Umbilical cord (tissue), 2 donors: ENCODE measurements around the gene LIMK1. TPM values are rescaled to one million over a fixed set of nuclear protein-coding genes. Genes with fewer than 3 reads are reported as not detected.
"Not testable (repeated sequence)": the region's sequence is repeated elsewhere in the genome, so short reads cannot be mapped to it uniquely, and the experiment has no call there.

Experiments
- DNase-seq: peaks from one replicate; pipeline ENCODE4 v3.0.0-alpha.2; 2015; ENCODE audit warnings: low spot score
- total RNA-seq: library from RNA; depleted of rRNA; stranded (reverse); fragments of >200 nt; gene quantifications from one replicate; pipeline ENCODE4 v1.2.3, GENCODE V29; 2014; ENCODE audit warnings: low replicate concordance; ENCODE audit not compliant: insufficient read depth

The LIMK1 gene
- total RNA-seq, 1 donor from 2014 or later = 11.3 TPM

DNA sequence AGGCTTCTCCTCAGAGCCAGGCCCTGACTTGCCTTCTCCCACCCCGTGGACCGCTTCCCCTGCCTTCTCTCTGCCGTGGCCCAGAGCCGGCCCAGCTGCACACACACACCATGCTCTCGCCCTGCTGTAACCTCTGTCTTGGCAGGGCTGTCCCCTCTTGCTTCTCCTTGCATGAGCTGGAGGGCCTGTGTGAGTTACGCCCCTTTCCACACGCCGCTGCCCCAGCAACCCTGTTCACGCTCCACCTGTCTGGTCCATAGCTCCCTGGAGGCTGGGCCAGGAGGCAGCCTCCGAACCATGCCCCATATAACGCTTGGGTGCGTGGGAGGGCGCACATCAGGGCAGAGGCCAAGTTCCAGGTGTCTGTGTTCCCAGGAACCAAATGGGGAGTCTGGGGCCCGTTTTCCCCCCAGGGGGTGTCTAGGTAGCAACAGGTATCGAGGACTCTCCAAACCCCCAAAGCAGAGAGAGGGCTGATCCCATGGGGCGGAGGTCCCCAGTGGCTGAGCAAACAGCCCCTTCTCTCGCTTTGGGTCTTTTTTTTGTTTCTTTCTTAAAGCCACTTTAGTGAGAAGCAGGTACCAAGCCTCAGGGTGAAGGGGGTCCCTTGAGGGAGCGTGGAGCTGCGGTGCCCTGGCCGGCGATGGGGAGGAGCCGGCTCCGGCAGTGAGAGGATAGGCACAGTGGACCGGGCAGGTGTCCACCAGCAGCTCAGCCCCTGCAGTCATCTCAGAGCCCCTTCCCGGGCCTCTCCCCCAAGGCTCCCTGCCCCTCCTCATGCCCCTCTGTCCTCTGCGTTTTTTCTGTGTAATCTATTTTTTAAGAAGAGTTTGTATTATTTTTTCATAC, 38.0 kb downstream of the LIMK1 start:
- DNase-seq = no peak

DNA sequence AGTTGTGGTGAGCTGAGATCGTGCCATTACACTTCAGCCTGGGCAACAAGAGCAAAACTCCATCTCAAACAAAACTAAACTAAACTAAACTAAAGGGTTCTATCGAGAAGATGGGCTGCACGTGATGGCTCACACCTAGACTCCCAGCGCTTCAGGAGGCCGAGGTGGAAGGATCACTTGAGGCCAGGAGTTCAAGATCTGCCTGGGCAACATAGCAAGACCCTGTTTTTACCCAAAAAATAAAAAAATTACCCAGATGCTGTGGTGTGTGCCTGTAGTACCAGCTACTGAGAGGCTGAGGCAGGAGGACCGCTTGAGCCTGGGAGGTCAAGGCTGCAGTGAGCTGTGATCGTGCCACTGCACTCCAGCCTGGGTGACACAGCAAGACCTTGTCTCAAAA, 40.3 kb downstream of the LIMK1 start:
- not testable (repeated sequence) for DNase-seq

DNA sequence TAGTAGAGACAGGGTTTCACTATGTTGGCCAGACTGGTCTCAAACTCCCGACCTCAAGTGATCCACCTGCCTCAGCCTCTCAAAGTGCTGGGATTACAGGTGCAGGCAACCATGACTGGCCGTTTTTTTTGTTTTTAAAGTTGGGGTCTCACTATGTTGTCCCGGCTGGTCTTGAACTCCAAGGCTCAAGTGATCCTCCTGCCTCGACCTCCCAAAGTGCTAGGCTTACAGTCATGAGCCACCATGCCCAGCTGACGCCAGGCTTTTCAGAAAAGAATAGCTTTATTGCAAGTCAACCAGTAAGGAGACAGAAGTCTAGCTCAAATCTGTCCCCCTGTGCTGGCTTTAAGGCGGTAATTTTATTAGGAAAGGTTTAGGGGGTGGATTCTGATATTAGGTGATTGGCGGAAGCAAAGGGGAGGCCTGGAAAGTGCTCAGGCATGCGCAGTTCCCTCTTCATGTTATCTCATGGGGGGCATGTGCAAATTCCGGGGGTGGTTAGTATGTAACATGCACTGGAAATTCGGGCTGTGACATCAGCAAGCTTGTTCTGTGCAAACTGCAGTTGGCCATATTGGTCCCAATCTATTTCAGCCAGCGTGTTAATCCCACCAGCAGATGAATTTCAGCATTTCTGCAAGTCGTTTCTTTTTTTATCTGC, 42.7 kb downstream of the LIMK1 start:
- no peak for DNase-seq

DNA sequence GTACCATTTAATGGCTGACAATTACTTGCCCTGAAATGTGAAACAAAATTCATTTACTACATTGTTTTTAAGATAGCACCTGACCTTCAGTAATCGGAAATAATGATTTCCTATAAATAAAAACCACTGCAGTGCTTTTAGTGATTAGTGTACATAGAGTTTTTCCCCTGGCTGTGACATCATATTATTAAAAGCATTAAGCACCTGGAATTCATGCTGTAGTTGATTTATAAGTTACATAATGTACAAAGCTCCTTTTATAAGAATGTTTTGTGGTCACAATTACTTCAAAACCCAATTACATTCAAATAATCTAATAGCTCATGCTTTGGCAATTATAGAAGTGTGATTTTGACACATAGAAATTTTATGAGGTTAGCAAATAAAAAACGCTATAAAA, 46.3 kb downstream of the LIMK1 start:
- no peak for DNase-seq

DNA sequence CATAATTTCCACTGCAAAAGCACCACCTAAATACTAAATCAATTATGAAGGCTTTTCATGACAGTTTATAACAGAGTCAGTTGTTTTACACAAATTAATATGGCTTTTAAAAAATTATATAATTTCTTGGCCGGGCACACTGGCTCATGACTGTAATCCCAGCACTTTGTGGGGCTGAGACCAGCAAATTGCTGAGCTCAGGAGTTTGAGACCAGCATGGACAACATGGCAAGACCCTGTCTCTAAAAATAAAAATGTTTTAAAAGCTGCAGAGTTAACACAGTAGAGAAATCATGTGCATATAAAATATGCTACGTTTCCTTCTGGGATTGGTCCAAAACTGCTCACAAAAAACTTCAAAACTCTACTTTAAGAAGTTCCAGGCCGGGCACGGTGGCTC, 46.9 kb downstream of the LIMK1 start:
- no peak for DNase-seq

DNA sequence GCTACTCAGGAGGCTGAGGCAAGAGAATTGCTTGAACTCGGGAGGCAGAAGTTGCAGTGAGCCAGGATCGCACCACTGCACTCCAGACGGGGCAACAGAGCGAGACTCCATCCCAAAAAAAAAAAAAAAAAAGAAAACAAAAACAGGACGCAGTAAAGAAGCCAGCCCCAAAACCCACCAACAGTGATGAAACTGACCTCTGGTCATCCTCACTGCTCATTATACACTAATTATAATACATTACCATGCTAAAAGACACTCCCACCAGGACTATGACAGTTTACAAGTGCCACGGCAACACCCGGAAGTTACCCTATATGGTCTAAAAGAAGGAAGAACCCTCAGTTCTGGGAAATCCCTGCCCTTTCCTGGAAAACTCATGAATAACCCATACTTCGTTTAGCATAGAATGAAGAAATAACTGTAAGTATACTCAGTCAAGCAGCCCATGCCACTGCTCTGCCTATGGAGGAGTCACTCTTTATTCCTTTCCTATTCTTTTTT, 50.6 kb downstream of the LIMK1 start:
- DNase-seq = peak; percentile 7

DNA sequence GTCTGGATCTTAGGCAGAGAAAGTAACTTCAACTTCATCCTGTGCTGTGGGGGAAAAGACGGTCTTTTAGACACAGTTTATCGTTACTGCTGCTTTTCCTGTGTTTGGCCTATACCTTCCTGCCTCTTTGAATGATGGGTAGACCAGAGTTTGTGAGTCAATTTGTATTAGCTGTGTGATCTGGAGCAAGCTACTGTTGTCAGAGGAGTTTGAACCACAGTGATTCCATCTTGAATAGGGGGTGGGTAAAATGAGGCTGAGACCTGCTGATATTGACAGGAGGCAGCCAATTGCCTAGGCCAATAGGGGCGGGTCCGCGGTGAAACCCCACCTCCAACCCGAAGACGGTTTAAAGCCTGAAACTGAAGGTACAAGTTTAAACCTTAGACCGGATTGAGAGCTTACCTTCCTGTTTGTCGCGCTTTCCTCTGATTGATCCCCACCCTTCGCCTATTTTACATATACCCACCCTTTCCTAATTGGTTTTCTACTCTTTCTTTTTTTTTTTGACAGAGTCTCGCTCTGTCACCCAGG, 54.8 kb downstream of the LIMK1 start:
- no peak for DNase-seq

DNA sequence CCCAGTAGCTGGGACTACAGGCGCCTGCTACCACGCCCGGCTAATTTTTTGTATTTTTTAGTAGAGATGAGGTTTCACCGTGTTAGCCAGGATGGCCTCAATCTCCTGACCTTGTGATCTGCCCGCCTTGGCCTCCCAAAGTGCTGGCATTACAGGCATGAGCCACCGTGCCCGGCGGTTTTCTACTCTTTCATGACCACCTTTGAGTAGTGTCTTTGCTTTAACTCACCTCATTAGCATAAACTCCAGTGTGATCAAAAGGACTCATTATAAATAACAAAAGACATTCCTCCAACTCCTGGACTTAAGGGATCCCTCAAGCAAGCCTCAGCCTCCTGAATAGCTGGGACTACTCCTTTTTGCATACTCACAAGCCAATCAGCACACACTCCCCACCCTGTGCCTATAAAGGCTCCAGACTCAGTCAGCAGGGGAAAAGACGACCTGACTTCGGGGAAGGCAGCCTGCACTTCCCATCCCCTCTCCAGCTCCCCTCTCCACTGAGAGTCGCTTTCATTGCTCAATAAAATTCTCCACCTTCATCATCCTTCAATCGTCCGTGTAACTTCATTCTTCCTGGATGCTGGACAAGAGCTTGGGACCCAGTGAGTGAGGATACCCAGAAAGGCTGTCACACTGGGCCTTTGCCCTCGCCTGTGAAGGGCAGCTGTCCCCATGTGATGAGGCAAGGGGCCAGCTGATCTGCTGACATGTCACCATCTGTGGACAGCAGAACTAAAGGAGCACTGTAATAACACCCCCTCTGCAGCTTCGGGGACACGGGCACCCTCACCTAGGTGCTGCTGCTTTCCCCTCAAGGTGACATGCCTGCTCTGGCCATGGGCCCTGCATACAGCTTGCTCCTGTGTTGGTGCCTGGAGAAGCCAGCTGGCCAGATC, 55.6 kb downstream of the LIMK1 start:
- no peak for DNase-seq

DNA sequence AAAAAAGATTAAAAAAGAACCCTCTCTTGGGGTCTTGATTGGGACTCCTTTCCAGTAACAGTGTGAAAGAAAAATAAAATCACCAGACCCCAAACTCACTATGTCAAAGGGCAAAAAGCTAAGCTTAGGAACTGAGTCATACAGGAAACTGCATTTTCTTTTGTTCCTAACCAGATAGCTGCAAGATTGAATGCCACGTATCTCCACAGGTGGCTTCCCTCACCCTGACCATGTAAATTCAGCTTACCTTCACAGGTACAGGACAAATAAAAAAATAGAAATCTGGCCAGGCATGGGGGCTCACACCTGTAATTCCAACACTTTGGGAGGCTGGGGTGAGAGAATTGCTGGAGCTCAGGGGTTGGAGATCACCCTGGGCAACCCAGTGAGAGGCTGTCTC, 58.1 kb downstream of the LIMK1 start:
- DNase-seq = no peak

DNA sequence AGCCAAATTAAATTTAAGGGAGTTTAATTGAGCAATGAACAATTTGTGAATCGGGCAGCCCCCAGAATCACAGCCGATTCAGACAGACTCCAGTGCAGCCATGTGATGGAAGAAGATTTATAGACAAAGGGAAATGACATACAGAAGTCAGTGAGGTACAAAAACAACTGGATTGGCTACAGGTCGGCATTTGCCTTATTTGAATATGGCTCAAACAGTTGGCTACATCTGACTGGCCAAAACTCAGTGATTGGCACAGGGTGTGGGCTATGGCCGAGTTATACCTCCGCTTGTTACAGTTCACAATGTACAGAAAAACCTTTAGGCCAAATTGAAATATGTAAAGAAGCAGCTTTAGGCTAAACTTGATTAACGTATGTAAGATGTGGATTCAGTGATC, 59.8 kb downstream of the LIMK1 start:
- no peak for DNase-seq

DNA sequence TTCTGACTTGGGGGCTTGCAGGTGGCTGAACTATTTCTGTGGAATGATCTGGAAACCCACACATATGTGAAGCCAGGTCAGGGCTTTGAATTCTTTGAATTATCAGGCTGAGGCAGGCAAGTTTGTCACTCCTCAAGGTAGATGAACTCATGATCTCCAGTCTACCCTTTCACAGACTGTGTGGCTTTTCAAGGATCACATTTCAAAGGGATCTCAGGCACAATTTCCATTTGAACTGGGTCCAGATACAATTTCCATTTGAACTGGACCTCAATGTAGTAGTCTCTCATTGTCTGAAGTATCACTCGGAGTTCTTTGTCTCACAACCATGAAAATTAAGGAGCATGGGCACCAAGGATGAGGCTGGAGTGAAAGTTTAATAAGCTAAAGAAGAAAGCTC, 64.9 kb downstream of the LIMK1 start:
- DNase-seq = no peak

DNA sequence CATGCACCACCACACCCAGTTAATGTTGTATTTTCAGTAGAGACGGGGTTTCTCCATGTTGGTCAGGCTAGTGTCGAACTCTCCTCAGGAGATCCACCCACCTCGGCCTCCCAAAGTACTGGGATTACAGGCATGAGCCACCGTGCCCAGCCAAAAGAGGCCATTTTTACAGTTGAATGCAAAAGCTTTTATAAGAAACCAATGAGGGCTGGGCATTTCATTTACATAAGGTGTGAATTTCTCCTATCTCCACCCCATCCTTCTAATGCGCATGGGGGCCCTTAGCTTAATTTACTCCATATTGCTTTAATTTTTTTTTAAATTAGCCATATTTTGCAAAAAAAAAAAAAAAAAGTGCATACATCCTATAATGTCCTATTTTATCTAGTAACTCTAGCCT, 65.5 kb downstream of the LIMK1 start:
- DNase-seq = no peak

DNA sequence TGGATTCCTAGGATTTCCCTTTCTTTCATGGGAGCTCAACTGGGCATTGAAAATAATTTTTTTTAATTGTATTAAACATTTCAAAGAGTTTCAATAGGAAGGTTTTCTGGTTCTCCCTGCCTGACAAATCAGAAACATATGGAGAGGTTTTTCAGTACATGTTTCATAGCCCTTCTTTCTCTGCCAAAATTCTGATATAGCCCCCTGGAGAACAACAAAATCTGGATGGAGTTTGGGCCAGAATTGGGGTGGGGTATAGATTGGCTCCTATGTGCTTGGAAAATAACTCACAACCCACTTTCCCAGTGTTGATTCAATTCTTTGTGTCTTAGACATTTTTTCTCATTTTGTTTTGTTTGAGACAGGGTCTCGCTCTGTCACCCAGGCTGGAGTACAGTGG, 66.0 kb downstream of the LIMK1 start:
- DNase-seq = no peak

DNA sequence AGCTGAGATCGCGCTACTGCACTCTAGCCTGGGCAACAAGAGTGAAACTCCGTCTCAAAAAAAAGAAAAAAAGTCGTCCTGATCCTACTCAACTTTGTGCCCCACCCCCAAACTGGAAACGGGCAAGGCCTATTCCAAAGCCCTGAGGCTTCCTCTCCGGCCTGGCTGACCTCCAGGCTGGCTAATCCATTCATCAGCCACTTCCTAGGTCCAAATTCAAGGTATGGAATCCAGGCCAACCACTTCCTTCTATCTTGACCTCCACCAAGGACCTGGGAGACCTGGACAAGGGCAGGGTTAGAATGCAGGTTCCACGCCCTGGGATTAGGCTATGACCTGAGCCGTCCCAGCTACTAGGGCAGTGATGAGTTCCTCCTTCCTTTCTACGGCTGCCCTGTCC, 70.1 kb downstream of the LIMK1 start:
- no peak for DNase-seq

DNA sequence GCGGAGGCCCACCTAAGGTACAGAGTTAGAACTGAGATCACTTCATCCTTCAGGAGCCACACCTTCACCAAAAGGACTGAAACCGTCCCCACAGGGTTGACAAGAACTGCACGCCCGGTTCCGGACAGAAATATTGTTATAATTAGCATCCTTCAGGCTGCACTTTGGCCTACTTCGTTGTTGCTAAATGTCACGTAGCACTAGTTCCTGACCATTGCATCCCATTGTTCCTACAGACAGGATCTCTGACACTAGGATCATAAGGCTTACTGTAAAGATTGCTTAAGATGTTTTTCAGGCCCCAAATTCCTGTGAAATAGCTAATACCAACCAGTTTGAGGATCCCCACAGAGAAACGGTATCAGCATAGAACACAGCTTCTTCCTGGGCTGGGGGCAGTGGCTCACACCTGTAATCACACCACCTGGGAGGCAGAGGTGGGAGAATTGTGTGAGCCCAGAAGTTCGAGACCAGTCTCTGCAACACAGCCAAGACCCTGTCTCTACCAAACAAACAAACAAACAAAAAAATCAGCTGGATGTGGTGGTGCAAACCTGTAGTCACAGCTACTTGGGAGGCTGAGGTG, 72.3 kb downstream of the LIMK1 start:
- no peak for DNase-seq

DNA sequence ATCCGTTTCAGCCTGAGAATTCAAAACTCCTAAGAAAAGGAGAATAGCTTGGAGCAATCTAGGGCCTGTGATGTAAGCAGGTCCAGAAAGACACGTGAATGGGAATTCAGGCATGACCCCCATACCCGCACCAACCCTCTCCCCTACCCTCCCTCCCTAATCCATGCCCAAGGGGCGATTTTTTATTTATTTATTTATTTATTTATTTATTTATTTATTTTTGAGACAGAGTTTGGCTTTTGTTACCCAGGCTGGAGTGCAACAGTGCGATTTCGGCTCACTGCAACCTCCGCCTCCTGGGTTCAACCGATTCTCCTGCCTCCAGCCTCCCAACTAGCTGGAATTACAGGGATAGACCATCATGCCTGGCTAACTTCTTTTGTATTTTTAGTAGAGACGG, 74.0 kb downstream of the LIMK1 start:
- DNase-seq = no peak

DNA sequence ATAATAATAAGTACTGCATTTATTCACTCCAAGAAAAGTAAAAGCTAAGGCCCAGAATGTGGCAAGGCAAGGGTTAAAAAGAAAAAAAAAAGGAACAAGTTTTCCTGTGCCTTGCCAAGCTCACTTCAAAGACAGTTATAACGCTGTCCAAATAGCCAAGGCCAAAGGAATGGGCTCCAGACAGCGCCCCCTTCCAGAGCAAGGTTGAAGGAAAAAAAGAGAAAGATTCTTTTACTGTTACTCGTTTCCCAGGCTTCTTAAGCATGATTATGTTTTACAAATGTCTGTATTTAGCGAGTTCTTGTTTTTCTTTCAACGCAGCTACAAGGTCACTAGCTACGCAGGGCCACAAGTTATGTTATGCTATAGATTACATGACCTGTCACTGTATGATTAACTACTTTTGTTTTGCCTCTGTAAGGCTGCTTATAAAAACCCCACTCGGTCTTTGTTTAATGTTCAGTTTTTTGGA, 81.4 kb downstream of the LIMK1 start:
- DNase-seq = no peak

DNA sequence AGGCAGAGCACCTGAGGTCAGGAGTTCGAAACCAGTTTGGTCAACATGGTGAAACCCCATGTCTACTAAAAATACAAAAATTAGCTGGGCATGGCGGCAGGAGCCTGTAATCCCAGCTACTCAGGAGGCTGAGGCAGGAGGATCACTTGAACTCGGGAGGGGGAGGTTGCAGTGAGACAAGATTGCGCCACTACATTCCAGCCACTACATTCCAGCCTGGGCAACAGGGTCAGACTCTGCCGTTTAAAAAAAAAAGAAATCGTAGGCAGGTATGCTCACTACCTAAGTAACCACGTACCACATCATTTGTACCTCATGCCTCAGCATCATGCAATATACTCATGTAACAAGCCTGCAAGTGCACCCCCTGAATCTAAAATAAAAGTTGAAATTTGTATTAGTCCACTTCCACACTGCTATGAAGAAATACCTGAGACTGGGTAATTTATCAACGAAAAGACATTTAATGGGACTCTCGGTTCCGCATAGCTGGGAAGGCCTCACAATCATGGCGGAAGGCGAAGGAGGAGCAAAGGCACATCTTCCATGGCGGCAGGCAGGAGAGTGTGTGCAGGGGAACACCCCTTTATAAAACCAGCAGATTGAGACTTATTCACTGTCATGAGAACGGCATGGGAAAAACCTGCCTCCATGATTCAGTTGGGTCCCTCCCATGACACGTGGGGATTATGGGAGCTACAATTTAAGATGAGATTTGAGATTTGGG, 82.4 kb downstream of the LIMK1 start:
- DNase-seq = no peak

DNA sequence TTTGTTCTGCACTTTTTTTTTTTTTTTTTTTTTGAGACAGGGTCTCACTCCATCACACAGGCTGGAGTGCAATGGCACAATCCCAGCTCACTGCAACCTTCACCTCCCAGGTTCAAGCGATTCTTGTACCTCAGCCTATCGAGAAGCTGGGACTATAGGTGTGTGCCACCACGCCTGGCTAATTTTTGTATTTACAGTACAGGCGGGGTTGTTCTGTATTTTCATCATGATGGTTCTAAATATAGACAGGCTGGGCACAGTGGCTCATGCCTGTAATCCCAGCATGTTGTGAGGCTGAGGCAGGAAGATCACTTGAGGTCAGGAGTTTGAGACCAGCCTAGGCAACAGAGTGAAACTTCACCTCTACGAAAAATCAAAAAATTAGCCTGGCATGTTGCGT, 83.7 kb downstream of the LIMK1 start:
- not testable (repeated sequence) for DNase-seq
